Esophagus muscularis mucosa (tissue), 4 donors: ENCODE measurements around the gene PDE8A. TPM values are rescaled to one million over a fixed set of nuclear protein-coding genes. Genes with fewer than 3 reads are reported as not detected.

ENCODE experiments used
- DNase-seq: peaks from one replicate; pipeline ENCODE4 v3.0.0-alpha.2; 2017; ENCODE audit errors: extremely low spot score
- H3K27ac ChIP-seq, 4 donors: fragments of 200-600 bp; sonication (generic); replicated peaks in 1 of 4; 1 replicate in 3 of 4; 2 replicates in 1 of 4; pipeline ENCODE4 v1.5.1; 2016 to 2019; ENCODE audit warnings: mild to moderate bottlenecking in 1 of 4
- H3K27me3 ChIP-seq, 4 donors: fragments of 200-600 bp; sonication (generic); one replicate each; pipeline versions ENCODE4 v1.5.1 to v1.6.0; 2016 to 2019
- H3K36me3 ChIP-seq, 4 donors: fragments of 200-600 bp; sonication (generic); one replicate each; pipeline ENCODE4 v1.5.1; 2016 to 2019
- H3K4me1 ChIP-seq, 4 donors: fragments of 200-600 bp; sonication (generic); one replicate each; pipeline ENCODE4 v1.5.1; 2016 to 2019
- H3K4me3 ChIP-seq, 4 donors: fragments of 200-600 bp; sonication (generic); 1 replicate in 2 of 4; 2 replicates in 2 of 4; pipeline ENCODE4 v1.5.1; 2016 to 2019; ENCODE audit warnings: mild to moderate bottlenecking in 4 of 4, moderate library complexity in 1 of 4
- H3K9me3 ChIP-seq, 4 donors: fragments of 200-600 bp; sonication (generic); 1 replicate in 3 of 4; 2 replicates in 1 of 4; pipeline ENCODE4 v1.5.1; 2016 to 2019
- EP300 ChIP-seq: sonication (generic); formaldehyde crosslinking; IDR thresholded peaks from one replicate; pipeline ENCODE4 v1.6.1; 2017; ENCODE audit warnings: antibody characterized with exemption
- POLR2A ChIP-seq: fragments of 450-650 bp; IDR thresholded peaks from one replicate; pipeline ENCODE4 v1.6.1; 2017; ENCODE audit warnings: antibody characterized with exemption, moderate library complexity, mild to moderate bottlenecking, low read depth
- POLR2AphosphoS5 ChIP-seq, 2 donors: sonication (generic); formaldehyde crosslinking; IDR thresholded peaks; one replicate each; pipeline ENCODE4 v1.6.1; 2017; ENCODE audit warnings: antibody characterized with exemption in 2 of 2
- WGBS: methylation state at CpG from one replicate; pipeline ENCODE4 v1.1.5; 2018; 5-methylcytosine and 5-hydroxymethylcytosine counted together
- intact Hi-C: fragments of 100-400 bp; cut with DNase I; formaldehyde crosslinking; loops from one replicate; pipeline ENCODE4 v1.15.1; 2023
- total RNA-seq, 4 donors: library from RNA; depleted of rRNA; stranded (reverse); fragments of >200 nt; gene quantifications; one replicate each; pipeline versions ENCODE4 v1.1.0 to v1.2.1, GENCODE V29; 2016
- TF ChIP-seq, protein P1 (sequence below), 3 experiments: fragments of 200-600 bp in 2 of 3; fragments of 450-650 bp in 1 of 3; sonication (generic) in 2 of 3; IDR thresholded peaks; one replicate each; pipeline ENCODE4 v1.5.1; 2017 to 2019; ENCODE audit warnings: antibody characterized with exemption in 3 of 3, mild to moderate bottlenecking in 2 of 3, moderate library complexity in 1 of 3

Gene PDE8A
- total RNA-seq, 4 donors from 2014 or later: 31.6 to 36.1 (median 32.5) TPM

DNA sequence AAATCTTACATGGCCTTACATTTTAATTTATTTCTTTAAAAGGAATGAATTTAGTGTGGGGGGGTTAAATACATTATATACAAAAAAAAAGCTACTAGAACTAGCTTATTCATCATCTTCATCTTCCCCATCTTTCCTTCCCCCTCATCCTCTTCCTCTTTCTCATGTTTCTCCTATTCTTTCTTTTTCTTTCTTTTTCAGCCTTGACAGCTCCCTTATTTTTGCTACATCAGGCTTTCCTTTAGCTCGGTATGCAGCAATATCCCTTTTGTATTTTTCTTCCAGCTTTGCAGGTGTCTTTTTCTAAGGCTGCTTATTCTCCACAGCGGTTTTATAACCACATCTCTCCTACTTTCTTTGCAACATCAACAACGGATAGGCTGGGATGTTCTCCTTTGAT lies 41.3 kb upstream of the PDE8A start:
- Histone ChIP-seq H3K27me3 (no peaks in the 10 kb centered on the region), H3K27ac (no peak overlapping the region), H3K4me1 (peaks cover 0 to 6% (median 0%) of the 10 kb centered on the region in 4 donors), H3K4me3 (no peak overlapping the region), H3K36me3 (no peaks in the 10 kb centered on the region), H3K9me3 (peaks cover 0 to 3% (median 0%) of the 10 kb centered on the region in 4 donors)
- intact Hi-C loops: no loop called here
- TF ChIP-seq POLR2AphosphoS5 (IDR thresholded peaks at IDR 0.05) (no peak), POLR2A (no peak), EP300 (no peak)
- TF ChIP-seq, protein P1, sequence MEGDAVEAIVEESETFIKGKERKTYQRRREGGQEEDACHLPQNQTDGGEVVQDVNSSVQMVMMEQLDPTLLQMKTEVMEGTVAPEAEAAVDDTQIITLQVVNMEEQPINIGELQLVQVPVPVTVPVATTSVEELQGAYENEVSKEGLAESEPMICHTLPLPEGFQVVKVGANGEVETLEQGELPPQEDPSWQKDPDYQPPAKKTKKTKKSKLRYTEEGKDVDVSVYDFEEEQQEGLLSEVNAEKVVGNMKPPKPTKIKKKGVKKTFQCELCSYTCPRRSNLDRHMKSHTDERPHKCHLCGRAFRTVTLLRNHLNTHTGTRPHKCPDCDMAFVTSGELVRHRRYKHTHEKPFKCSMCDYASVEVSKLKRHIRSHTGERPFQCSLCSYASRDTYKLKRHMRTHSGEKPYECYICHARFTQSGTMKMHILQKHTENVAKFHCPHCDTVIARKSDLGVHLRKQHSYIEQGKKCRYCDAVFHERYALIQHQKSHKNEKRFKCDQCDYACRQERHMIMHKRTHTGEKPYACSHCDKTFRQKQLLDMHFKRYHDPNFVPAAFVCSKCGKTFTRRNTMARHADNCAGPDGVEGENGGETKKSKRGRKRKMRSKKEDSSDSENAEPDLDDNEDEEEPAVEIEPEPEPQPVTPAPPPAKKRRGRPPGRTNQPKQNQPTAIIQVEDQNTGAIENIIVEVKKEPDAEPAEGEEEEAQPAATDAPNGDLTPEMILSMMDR (IDR thresholded peaks at IDR 0.05): no peak
- 54% methylated on average over 3 of the region's 3 CpGs for WGBS
- no peak for DNase-seq

DNA sequence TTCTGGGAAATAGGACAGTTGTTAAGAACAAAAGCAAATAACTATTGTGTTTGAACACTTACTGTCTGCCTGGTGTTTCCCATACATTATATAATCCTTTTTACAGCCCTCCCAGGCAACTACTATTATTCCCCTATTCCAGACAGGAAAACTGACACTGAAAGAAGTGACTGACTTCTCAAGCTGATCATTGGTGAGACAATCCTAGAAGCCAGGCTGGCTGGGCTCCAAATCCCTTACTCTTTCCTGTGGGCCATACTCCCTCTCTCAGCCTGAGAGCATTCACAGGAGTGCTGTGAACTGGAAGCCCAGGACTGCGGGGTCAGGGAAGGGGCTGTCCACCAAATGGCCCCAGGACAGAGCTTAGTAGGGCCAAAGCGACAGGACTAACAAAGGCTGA lies 39.2 kb upstream of the PDE8A start:
- peaks cover 0 to 3% (median 0%) of the 10 kb centered on the region in 4 donors for H3K9me3 ChIP-seq
- no peak overlapping the region for H3K27ac ChIP-seq
- H3K4me3 ChIP-seq: no peak overlapping the region
- no peaks in the 10 kb centered on the region for H3K36me3 ChIP-seq
- WGBS: 83% methylated on average over 2 of the region's 2 CpGs
- H3K27me3 ChIP-seq: no peaks in the 10 kb centered on the region
- intact Hi-C loops: no loop called here
- H3K4me1 ChIP-seq: peaks cover 0 to 13% (median 2%) of the 10 kb centered on the region in 4 donors
- TF ChIP-seq, protein P1 (IDR thresholded peaks at IDR 0.05): no peak
- TF ChIP-seq EP300 (no peak), POLR2A (no peak), POLR2AphosphoS5 (IDR thresholded peaks at IDR 0.05) (no peak)
- no peak for DNase-seq

DNA sequence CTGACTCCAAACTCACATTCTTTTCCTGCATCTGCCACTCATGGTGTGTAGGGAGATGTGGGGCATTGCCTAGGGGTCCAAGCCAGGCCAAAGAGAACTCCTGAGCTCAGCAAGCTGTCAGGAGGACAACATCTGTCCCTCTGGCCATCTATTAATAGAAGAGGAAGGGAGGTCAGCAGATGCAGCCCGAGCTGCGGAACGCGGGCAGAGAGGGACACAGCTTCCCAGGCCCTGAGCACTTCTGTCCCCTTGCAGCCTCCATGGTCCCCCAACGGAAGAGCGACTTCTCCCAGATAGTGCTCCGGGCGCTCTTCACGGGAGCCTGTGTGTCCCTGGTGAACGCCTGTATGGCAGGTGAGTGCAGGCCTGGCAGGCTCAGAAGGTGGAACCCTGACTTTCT lies 37.3 kb upstream of the PDE8A start:
- WGBS: 93% methylated on average over 6 of the region's 10 CpGs
- intact Hi-C loops: no loop called here
- H3K36me3 ChIP-seq: no peaks in the 10 kb centered on the region
- H3K27me3 ChIP-seq: no peaks in the 10 kb centered on the region
- H3K9me3 ChIP-seq: peaks cover 0 to 3% (median 0%) of the 10 kb centered on the region in 4 donors
- no peak for TF ChIP-seq POLR2A
- TF ChIP-seq, protein P1 (IDR thresholded peaks at IDR 0.05): no peak
- TF ChIP-seq POLR2AphosphoS5 (IDR thresholded peaks at IDR 0.05): no peak
- no peak overlapping the region for H3K4me3 ChIP-seq
- no peak overlapping the region for H3K27ac ChIP-seq
- DNase-seq: no peak
- H3K4me1 ChIP-seq: peaks cover 3 to 20% (median 10%) of the 10 kb centered on the region in 4 donors

DNA sequence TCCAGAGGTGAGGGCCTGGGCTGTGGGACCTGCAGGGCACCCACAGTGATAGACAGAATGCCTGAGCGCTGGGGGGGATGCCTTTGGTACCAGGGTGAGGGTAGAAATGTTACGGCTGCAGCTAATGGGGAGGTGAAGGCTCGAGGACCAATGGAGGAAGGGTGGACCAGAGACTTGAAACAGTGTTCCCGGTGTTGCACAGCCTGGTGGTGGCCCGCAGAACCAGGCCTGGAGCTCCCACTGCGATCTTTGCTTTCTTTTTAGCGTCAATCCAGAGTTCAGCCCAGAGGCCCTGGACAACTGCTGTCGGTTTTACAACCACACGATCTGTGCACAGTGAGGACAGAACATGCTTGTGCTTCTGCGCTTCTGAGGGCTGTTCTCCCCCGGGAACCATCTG lies 36.8 kb upstream of the PDE8A start:
- Histone ChIP-seq H3K27ac (no peak overlapping the region), H3K4me1 (peaks cover 3 to 21% (median 10%) of the 10 kb centered on the region in 4 donors), H3K4me3 (no peak overlapping the region), H3K9me3 (peaks cover 0 to 3% (median 0%) of the 10 kb centered on the region in 4 donors), H3K36me3 (no peaks in the 10 kb centered on the region), H3K27me3 (no peaks in the 10 kb centered on the region)
- TF ChIP-seq, protein P1 (IDR thresholded peaks at IDR 0.05): no peak
- TF ChIP-seq EP300: no peak
- TF ChIP-seq POLR2A: no peak
- no peak for TF ChIP-seq POLR2AphosphoS5 (IDR thresholded peaks at IDR 0.05)
- 84% methylated on average over 7 of the region's 11 CpGs for WGBS
- no peak for DNase-seq
- intact Hi-C loops: no loop called here
